ENCODE results near the gene COX11. TPM values are rescaled to one million over a fixed set of nuclear protein-coding genes. Genes with fewer than 3 reads are reported as not detected.

Gene COX11
- polyA plus RNA-seq (2013, experiment 1 of 4): 68.3 TPM
- polyA plus RNA-seq (2013, experiment 2 of 4): 74.0 TPM
- 65.4 TPM for polyA plus RNA-seq (2013, experiment 3 of 4)
- 68.1 TPM for polyA plus RNA-seq (2013, experiment 4 of 4)

- peak within 1 kb of the TSS; percentile 58 for H3K27ac ChIP-seq (ENCODE audit: insufficient read depth, low read depth, low read length, poor library complexity, severe bottlenecking)
- peak within 1 kb of the TSS; percentile 81 for H3K4me3 ChIP-seq (ENCODE audit: insufficient read depth, low read depth, low read length)
- H3K27me3 ChIP-seq (ENCODE audit: control insufficient read depth, insufficient read depth, low read length, poor library complexity, severe bottlenecking): no peaks in the 10 kb centered on the region
- H3K4me1 ChIP-seq (ENCODE audit: control insufficient read depth, insufficient read depth, low read length): peaks cover 9% of the 10 kb centered on the region
- H3K36me3 ChIP-seq (ENCODE audit: control insufficient read depth, insufficient read depth, low read length): peaks cover 12% of the 10 kb centered on the region
- 0% methylated on average over 57 of the region's 57 CpGs for WGBS, 2 experiments
- no peaks in the 10 kb centered on the region for H3K9me3 ChIP-seq (ENCODE audit: control insufficient read depth, low read length)
Observed at GRCh38 chr17:54968262-54968987, at the start of gene COX11, which contains the start of gene STXBP4. Gene COX11, minus strand, starts transcription at chr17:54968654. Its CDS starts 8 bp downstream, at chr17:54968646. Gene STXBP4, plus strand, starts transcription at chr17:54968765. Its CDS starts 17,455 bp downstream, at chr17:54986220.

GRCh38 chr17:55005520-55005919 is 37.1 kb upstream of the COX11 start:
- peaks cover 3% of the 10 kb centered on the region for H3K36me3 ChIP-seq (ENCODE audit: control insufficient read depth, insufficient read depth, low read length)
- H3K9me3 ChIP-seq (ENCODE audit: control insufficient read depth, low read length): no peaks in the 10 kb centered on the region
- H3K4me3 ChIP-seq (ENCODE audit: insufficient read depth, low read depth, low read length): no peak overlapping the region
- no peaks in the 10 kb centered on the region for H3K4me1 ChIP-seq (ENCODE audit: control insufficient read depth, insufficient read depth, low read length)
- no peaks in the 10 kb centered on the region for H3K27me3 ChIP-seq (ENCODE audit: control insufficient read depth, insufficient read depth, low read length, poor library complexity, severe bottlenecking)
- 64 to 100% methylated on average over 1 of the region's 1 CpG for WGBS, 2 experiments
- H3K27ac ChIP-seq (ENCODE audit: insufficient read depth, low read depth, low read length, poor library complexity, severe bottlenecking): no peak overlapping the region

- Histone ChIP-seq H3K27me3 (ENCODE audit: control insufficient read depth, insufficient read depth, low read length, poor library complexity, severe bottlenecking) (no peaks in the 10 kb centered on the region), H3K27ac (ENCODE audit: insufficient read depth, low read depth, low read length, poor library complexity, severe bottlenecking) (no peak overlapping the region), H3K36me3 (ENCODE audit: control insufficient read depth, insufficient read depth, low read length) (peaks cover 3% of the 10 kb centered on the region), H3K9me3 (ENCODE audit: control insufficient read depth, low read length) (no peaks in the 10 kb centered on the region), H3K4me1 (ENCODE audit: control insufficient read depth, insufficient read depth, low read length) (no peaks in the 10 kb centered on the region), H3K4me3 (ENCODE audit: insufficient read depth, low read depth, low read length) (no peak overlapping the region)
- 57 to 59% methylated on average over 4 to 5 of the region's 5 CpGs for WGBS, 2 experiments
Observed at GRCh38 chr17:55004484-55004883, 36.0 kb upstream of the COX11 start.

- Histone ChIP-seq H3K27ac (ENCODE audit: insufficient read depth, low read depth, low read length, poor library complexity, severe bottlenecking) (no peak overlapping the region), H3K27me3 (ENCODE audit: control insufficient read depth, insufficient read depth, low read length, poor library complexity, severe bottlenecking) (no peaks in the 10 kb centered on the region), H3K4me1 (ENCODE audit: control insufficient read depth, insufficient read depth, low read length) (no peaks in the 10 kb centered on the region), H3K4me3 (ENCODE audit: insufficient read depth, low read depth, low read length) (no peak overlapping the region), H3K9me3 (ENCODE audit: control insufficient read depth, low read length) (no peaks in the 10 kb centered on the region), H3K36me3 (ENCODE audit: control insufficient read depth, insufficient read depth, low read length) (peaks cover 3% of the 10 kb centered on the region)
Observed at GRCh38 chr17:55002458-55002857, 34.0 kb upstream of the COX11 start.

- no peaks in the 10 kb centered on the region for H3K27me3 ChIP-seq (ENCODE audit: control insufficient read depth, insufficient read depth, low read length, poor library complexity, severe bottlenecking)
- H3K27ac ChIP-seq (ENCODE audit: insufficient read depth, low read depth, low read length, poor library complexity, severe bottlenecking): no peak overlapping the region
- no peaks in the 10 kb centered on the region for H3K4me1 ChIP-seq (ENCODE audit: control insufficient read depth, insufficient read depth, low read length)
- WGBS, 2 experiments: no CpG with 5 or more reads among the region's 1 CpG
- H3K36me3 ChIP-seq (ENCODE audit: control insufficient read depth, insufficient read depth, low read length): no peaks in the 10 kb centered on the region
- no peak overlapping the region for H3K4me3 ChIP-seq (ENCODE audit: insufficient read depth, low read depth, low read length)
- H3K9me3 ChIP-seq (ENCODE audit: control insufficient read depth, low read length): no peaks in the 10 kb centered on the region
Observed at GRCh38 chr17:54996441-54996840, 28.0 kb upstream of the COX11 start.

- Histone ChIP-seq H3K27ac (ENCODE audit: insufficient read depth, low read depth, low read length, poor library complexity, severe bottlenecking) (no peak overlapping the region), H3K4me3 (ENCODE audit: insufficient read depth, low read depth, low read length) (no peak overlapping the region), H3K36me3 (ENCODE audit: control insufficient read depth, insufficient read depth, low read length) (no peaks in the 10 kb centered on the region), H3K4me1 (ENCODE audit: control insufficient read depth, insufficient read depth, low read length) (no peaks in the 10 kb centered on the region), H3K9me3 (ENCODE audit: control insufficient read depth, low read length) (no peaks in the 10 kb centered on the region), H3K27me3 (ENCODE audit: control insufficient read depth, insufficient read depth, low read length, poor library complexity, severe bottlenecking) (no peaks in the 10 kb centered on the region)
- 86 to 94% methylated on average over 7 to 8 of the region's 8 CpGs for WGBS, 2 experiments
Observed at GRCh38 chr17:54992797-54993639, 24.6 kb upstream of the COX11 start.

GRCh38 chr17:54991567-54991966 is 23.1 kb upstream of the COX11 start:
- Histone ChIP-seq H3K4me1 (ENCODE audit: control insufficient read depth, insufficient read depth, low read length) (no peaks in the 10 kb centered on the region), H3K27me3 (ENCODE audit: control insufficient read depth, insufficient read depth, low read length, poor library complexity, severe bottlenecking) (no peaks in the 10 kb centered on the region), H3K27ac (ENCODE audit: insufficient read depth, low read depth, low read length, poor library complexity, severe bottlenecking) (no peak overlapping the region), H3K9me3 (ENCODE audit: control insufficient read depth, low read length) (no peaks in the 10 kb centered on the region), H3K4me3 (ENCODE audit: insufficient read depth, low read depth, low read length) (no peak overlapping the region), H3K36me3 (ENCODE audit: control insufficient read depth, insufficient read depth, low read length) (no peaks in the 10 kb centered on the region)
- WGBS, 2 experiments: no CpG with 5 or more reads among the region's 1 CpG

- no peaks in the 10 kb centered on the region for H3K4me1 ChIP-seq (ENCODE audit: control insufficient read depth, insufficient read depth, low read length)
- H3K9me3 ChIP-seq (ENCODE audit: control insufficient read depth, low read length): no peaks in the 10 kb centered on the region
- H3K4me3 ChIP-seq (ENCODE audit: insufficient read depth, low read depth, low read length): no peak overlapping the region
- no peak overlapping the region for H3K27ac ChIP-seq (ENCODE audit: insufficient read depth, low read depth, low read length, poor library complexity, severe bottlenecking)
- H3K36me3 ChIP-seq (ENCODE audit: control insufficient read depth, insufficient read depth, low read length): no peaks in the 10 kb centered on the region
- no peaks in the 10 kb centered on the region for H3K27me3 ChIP-seq (ENCODE audit: control insufficient read depth, insufficient read depth, low read length, poor library complexity, severe bottlenecking)
- 89 to 91% methylated on average over 4 of the region's 4 CpGs for WGBS, 2 experiments
Observed at GRCh38 chr17:54990118-54990517, 21.7 kb upstream of the COX11 start.

GRCh38 chr17:54985476-54985875 is 17.0 kb upstream of the COX11 start:
- Histone ChIP-seq H3K27ac (ENCODE audit: insufficient read depth, low read depth, low read length, poor library complexity, severe bottlenecking) (no peak overlapping the region), H3K9me3 (ENCODE audit: control insufficient read depth, low read length) (no peaks in the 10 kb centered on the region), H3K4me3 (ENCODE audit: insufficient read depth, low read depth, low read length) (no peak overlapping the region), H3K4me1 (ENCODE audit: control insufficient read depth, insufficient read depth, low read length) (no peaks in the 10 kb centered on the region), H3K27me3 (ENCODE audit: control insufficient read depth, insufficient read depth, low read length, poor library complexity, severe bottlenecking) (no peaks in the 10 kb centered on the region), H3K36me3 (ENCODE audit: control insufficient read depth, insufficient read depth, low read length) (peaks cover 2% of the 10 kb centered on the region)
- 83% methylated on average over 1 of the region's 1 CpG; no CpG with 5 or more reads in 1 of the 2 experiments for WGBS, 2 experiments

- Histone ChIP-seq H3K4me1 (ENCODE audit: control insufficient read depth, insufficient read depth, low read length) (no peaks in the 10 kb centered on the region), H3K9me3 (ENCODE audit: control insufficient read depth, low read length) (no peaks in the 10 kb centered on the region), H3K27me3 (ENCODE audit: control insufficient read depth, insufficient read depth, low read length, poor library complexity, severe bottlenecking) (no peaks in the 10 kb centered on the region), H3K36me3 (ENCODE audit: control insufficient read depth, insufficient read depth, low read length) (peaks cover 4% of the 10 kb centered on the region), H3K4me3 (ENCODE audit: insufficient read depth, low read depth, low read length) (no peak overlapping the region), H3K27ac (ENCODE audit: insufficient read depth, low read depth, low read length, poor library complexity, severe bottlenecking) (no peak overlapping the region)
Observed at GRCh38 chr17:54983260-54983659, 14.8 kb upstream of the COX11 start.
